ENCODE measurements around the gene HSPA9. TPM values are rescaled to one million over a fixed set of nuclear protein-coding genes. Genes with fewer than 3 reads are reported as not detected.
A peak's percentile ranks its signal among the peaks of the same experiment; 100 is the strongest.

The HSPA9 gene
- total RNA-seq, 1 donor from 2014 or later: 695 TPM

DNA sequence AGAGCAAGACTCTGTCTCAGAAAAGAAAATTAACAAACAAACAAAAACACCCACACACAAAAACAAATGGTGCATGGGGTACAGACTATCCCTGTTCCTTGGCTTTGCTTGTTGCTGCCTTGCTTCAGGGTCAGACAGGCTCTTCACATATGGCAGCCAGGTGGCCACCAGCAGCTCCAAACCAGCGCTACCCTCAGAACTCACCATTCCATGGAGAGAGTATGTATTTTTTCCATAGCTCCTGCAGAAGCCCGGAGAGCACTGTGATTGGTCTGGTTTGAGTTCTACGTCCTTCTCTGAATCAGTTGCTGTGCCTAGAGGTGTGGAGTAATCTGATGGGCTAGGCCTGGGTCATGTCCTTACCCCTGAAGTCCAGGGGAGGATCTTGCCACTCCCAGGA is 25.2 kb upstream of the HSPA9 start:
- no peak overlapping the region for H3K4me3 ChIP-seq (ENCODE audit: low read depth, low read length)
- TF ChIP-seq, protein P1, sequence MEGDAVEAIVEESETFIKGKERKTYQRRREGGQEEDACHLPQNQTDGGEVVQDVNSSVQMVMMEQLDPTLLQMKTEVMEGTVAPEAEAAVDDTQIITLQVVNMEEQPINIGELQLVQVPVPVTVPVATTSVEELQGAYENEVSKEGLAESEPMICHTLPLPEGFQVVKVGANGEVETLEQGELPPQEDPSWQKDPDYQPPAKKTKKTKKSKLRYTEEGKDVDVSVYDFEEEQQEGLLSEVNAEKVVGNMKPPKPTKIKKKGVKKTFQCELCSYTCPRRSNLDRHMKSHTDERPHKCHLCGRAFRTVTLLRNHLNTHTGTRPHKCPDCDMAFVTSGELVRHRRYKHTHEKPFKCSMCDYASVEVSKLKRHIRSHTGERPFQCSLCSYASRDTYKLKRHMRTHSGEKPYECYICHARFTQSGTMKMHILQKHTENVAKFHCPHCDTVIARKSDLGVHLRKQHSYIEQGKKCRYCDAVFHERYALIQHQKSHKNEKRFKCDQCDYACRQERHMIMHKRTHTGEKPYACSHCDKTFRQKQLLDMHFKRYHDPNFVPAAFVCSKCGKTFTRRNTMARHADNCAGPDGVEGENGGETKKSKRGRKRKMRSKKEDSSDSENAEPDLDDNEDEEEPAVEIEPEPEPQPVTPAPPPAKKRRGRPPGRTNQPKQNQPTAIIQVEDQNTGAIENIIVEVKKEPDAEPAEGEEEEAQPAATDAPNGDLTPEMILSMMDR (IDR thresholded peaks at IDR 0.05; ENCODE audit: insufficient read depth, low read length, poor library complexity, severe bottlenecking): no peak

GRCh38 chr5:138597661-138598400 is 22.6 kb upstream of the HSPA9 start:
- H3K36me3 ChIP-seq (ENCODE audit: control insufficient read depth, insufficient read depth, low read length): no peaks in the 10 kb centered on the region
- no peak for DNase-seq (ENCODE audit: low read depth)
- TF ChIP-seq, protein P1 (IDR thresholded peaks at IDR 0.05; ENCODE audit: insufficient read depth, low read length, poor library complexity, severe bottlenecking): no peak
- peaks cover 5% of the 10 kb centered on the region for H3K27me3 ChIP-seq (ENCODE audit: control insufficient read depth, insufficient read depth, low read length)
- no peak overlapping the region for H3K4me3 ChIP-seq (ENCODE audit: low read depth, low read length)

More for the DNA sequence above, 25.2 kb upstream of the HSPA9 start:
- DNase-seq (ENCODE audit: low read depth): no peak
- Histone ChIP-seq H3K36me3 (ENCODE audit: control insufficient read depth, insufficient read depth, low read length) (no peaks in the 10 kb centered on the region), H3K27me3 (ENCODE audit: control insufficient read depth, insufficient read depth, low read length) (peaks cover 5% of the 10 kb centered on the region)

DNA sequence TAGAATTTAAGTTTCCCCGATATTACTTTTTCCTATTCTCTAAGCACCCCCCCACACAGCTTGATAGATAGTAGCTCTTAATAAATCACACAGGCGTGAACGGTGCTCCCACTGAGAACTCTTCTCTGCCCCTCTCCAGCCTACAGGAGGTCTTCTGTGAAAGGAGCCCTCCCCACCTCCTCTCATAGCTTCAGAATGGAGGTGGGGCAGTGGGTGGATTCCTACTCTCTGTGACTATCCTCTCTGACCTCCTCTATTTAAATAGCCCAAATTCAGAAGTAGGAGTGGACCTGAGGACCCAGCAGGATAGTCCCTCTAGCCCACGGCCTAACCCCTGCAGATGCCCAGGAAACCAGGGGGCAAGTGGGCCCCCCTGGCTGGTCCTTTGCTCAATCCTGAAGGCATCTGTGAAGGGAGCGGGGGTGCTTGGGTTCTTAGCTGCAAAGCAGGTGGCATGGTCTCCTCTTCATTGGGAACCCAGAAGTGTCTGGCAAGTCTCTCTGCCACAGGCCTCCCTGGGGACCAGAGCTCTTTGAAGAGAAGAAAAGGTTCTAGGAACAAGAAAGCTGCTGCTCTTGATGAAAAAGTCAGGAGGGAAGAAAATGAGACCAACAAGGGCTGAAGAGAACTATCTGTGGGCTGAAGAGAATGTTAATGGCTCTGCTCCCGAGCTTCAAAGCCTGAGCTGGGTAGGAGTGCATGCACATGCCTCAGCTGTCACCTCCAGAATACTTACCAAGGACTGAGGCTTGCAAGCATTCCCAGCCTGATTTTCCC is 21.1 kb upstream of the HSPA9 start:
- TF ChIP-seq, protein P1 (IDR thresholded peaks at IDR 0.05; ENCODE audit: insufficient read depth, low read length, poor library complexity, severe bottlenecking): no peak
- DNase-seq (ENCODE audit: low read depth): no peak
- Histone ChIP-seq H3K4me3 (ENCODE audit: low read depth, low read length) (no peak overlapping the region), H3K36me3 (ENCODE audit: control insufficient read depth, insufficient read depth, low read length) (no peaks in the 10 kb centered on the region), H3K27me3 (ENCODE audit: control insufficient read depth, insufficient read depth, low read length) (peaks cover 5% of the 10 kb centered on the region)

DNA sequence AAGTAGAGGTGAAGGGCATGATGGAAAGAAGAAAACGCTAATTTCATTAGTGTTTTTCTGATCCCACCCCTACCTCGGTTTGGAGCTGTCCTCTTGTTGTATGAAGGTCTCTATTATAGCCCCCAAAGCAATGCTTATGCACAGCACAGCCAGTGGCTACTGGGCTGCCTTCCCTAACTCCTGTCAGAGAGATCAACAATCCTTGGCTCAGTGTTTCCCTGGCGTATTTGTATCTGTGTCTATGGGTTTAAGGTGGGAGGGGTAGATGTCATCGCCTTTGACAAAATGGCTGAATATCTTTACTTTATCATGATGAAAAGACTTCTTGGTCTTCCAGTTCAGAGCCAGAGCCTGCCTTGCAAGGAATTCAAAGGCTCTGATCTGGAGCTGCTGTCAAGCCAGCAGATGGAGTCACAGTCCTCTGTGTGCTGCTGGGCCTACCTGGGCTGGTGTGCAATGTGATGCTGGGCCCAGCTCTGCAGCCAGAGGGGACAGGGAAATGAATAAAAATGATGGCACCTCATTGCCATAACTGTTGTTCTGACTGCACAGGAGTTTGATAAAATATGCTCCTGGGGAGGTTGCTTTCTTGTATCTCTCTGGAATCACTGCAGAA is 20.1 kb upstream of the HSPA9 start:
- Histone ChIP-seq H3K4me3 (ENCODE audit: low read depth, low read length) (no peak overlapping the region), H3K36me3 (ENCODE audit: control insufficient read depth, insufficient read depth, low read length) (no peaks in the 10 kb centered on the region), H3K27me3 (ENCODE audit: control insufficient read depth, insufficient read depth, low read length) (peaks cover 5% of the 10 kb centered on the region)
- TF ChIP-seq, protein P1 (IDR thresholded peaks at IDR 0.05; ENCODE audit: insufficient read depth, low read length, poor library complexity, severe bottlenecking): peak; percentile 7
- no peak for DNase-seq (ENCODE audit: low read depth)

DNA sequence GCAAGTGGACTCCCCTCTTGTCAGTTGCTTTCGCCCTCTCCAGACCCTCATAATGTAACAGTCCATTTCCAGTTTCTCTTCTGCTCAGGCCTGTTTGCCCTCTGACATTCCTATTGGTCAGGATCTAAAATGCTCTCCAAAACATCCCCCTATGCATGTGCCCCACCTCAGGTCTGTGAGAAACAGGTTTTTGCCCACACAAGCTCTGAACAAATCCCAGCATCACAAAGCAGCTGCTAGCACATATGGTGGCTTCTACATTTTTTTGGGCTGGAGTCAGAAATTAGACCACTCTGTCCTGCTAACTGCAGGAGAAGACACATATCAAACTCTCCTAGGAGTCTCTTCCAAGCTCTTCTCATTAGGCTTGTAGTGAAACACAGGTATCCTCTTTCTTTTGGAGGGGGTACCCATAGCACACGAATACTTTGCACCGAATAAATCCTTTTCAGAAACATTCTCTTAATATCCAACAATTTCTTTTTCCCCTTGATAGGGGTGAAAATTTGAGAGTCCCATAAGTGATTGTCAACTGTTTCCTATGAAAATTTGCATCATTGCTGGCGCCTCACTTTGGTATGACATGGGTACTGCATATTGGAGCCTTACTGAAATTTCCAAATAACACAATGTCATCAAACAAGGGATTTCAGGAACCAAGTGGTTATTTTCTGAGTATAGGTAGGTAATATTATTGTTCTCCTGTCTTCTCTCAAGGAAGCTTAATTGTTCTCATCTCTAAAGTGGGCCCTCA is 19.3 kb upstream of the HSPA9 start:
- Histone ChIP-seq H3K4me3 (ENCODE audit: low read depth, low read length) (no peak overlapping the region), H3K27me3 (ENCODE audit: control insufficient read depth, insufficient read depth, low read length) (peaks cover 5% of the 10 kb centered on the region), H3K36me3 (ENCODE audit: control insufficient read depth, insufficient read depth, low read length) (no peaks in the 10 kb centered on the region)
- DNase-seq (ENCODE audit: low read depth): no peak
- TF ChIP-seq, protein P1 (IDR thresholded peaks at IDR 0.05; ENCODE audit: insufficient read depth, low read length, poor library complexity, severe bottlenecking): peak; percentile 51
